DOHH2 (cell line): ENCODE data around the gene COA7.

Experiments
- H3F3A ChIP-seq: fragments of 200-600 bp; sonication (generic), shearing (Covaris generic); 2 replicates; pipeline ENCODE4 v1.6.0; 2016; ENCODE audit warnings: antibody characterized with exemption, mild to moderate bottlenecking; ENCODE audit not compliant: control insufficient read depth, insufficient read depth
- H3K27ac ChIP-seq: fragments of 200-600 bp; sonication (generic); 2 replicates; pipeline ENCODE4 v1.5.1; 2014; ENCODE audit warnings: low read depth, mild to moderate bottlenecking, low read length, moderate library complexity
- H3K27me3 ChIP-seq: fragments of 200-600 bp; sonication (generic); 2 replicates; pipeline ENCODE4 v1.6.1; 2014; ENCODE audit warnings: mild to moderate bottlenecking, low read length, mixed read lengths; ENCODE audit not compliant: control insufficient read depth
- H3K36me3 ChIP-seq: fragments of 200-600 bp; sonication (generic); 2 replicates; pipeline ENCODE4 v1.6.1; 2014; ENCODE audit warnings: mild to moderate bottlenecking, low read length, moderate library complexity, mixed read lengths; ENCODE audit not compliant: control insufficient read depth
- H3K4me1 ChIP-seq: fragments of 200-600 bp; sonication (generic); 2 replicates; pipeline ENCODE4 v1.6.1; 2014; ENCODE audit warnings: mild to moderate bottlenecking, low read length, mixed read lengths; ENCODE audit not compliant: control insufficient read depth
- H3K4me2 ChIP-seq: fragments of 200-600 bp; sonication (generic); 2 replicates; pipeline ENCODE4 v1.6.0; 2014; ENCODE audit warnings: mild to moderate bottlenecking, low read length, moderate library complexity
- H3K4me3 ChIP-seq: fragments of 200-600 bp; sonication (generic); 2 replicates; pipeline ENCODE4 v1.5.1; 2014; ENCODE audit warnings: mild to moderate bottlenecking, low read length, mixed read lengths
- H3K79me2 ChIP-seq: fragments of 200-600 bp; sonication (generic); 2 replicates; pipeline ENCODE4 v1.6.1; 2014; ENCODE audit warnings: mild to moderate bottlenecking, low read length, mixed read lengths; ENCODE audit not compliant: control insufficient read depth
- H3K9me2 ChIP-seq: fragments of 200-600 bp; sonication (generic); replicated peaks from 2 replicates; pipeline ENCODE4 v1.6.1; 2014; ENCODE audit warnings: mild to moderate bottlenecking, low read length, mixed read lengths; ENCODE audit not compliant: control insufficient read depth
- H3K9me3 ChIP-seq: fragments of 200-600 bp; sonication (generic); 2 replicates; pipeline ENCODE4 v1.6.1; 2014; ENCODE audit warnings: antibody characterized with exemption, low read length, mixed read lengths; ENCODE audit not compliant: control insufficient read depth, insufficient read depth
- H4K20me1 ChIP-seq: fragments of 200-600 bp; sonication (generic); 2 replicates; pipeline ENCODE4 v1.6.0; 2014; ENCODE audit warnings: low read depth, mild to moderate bottlenecking, antibody characterized with exemption, low read length, moderate library complexity; ENCODE audit not compliant: control insufficient read depth, insufficient read depth
- EZH2phosphoT487 ChIP-seq: fragments of 200-600 bp; sonication (generic); IDR thresholded peaks from 2 replicates; pipeline ENCODE4 v1.6.1; 2017; ENCODE audit warnings: borderline replicate concordance, mild to moderate bottlenecking, antibody characterized with exemption, low read length, moderate library complexity, mixed read lengths
- TF ChIP-seq, protein P1 (sequence below): fragments of 200-600 bp; sonication (generic); IDR thresholded peaks from one replicate; pipeline ENCODE4 v1.5.1; 2014; ENCODE audit warnings: antibody characterized with exemption, mild to moderate bottlenecking, low read depth, low read length; ENCODE audit not compliant: poor library complexity, severe bottlenecking

Gene COA7

DNA sequence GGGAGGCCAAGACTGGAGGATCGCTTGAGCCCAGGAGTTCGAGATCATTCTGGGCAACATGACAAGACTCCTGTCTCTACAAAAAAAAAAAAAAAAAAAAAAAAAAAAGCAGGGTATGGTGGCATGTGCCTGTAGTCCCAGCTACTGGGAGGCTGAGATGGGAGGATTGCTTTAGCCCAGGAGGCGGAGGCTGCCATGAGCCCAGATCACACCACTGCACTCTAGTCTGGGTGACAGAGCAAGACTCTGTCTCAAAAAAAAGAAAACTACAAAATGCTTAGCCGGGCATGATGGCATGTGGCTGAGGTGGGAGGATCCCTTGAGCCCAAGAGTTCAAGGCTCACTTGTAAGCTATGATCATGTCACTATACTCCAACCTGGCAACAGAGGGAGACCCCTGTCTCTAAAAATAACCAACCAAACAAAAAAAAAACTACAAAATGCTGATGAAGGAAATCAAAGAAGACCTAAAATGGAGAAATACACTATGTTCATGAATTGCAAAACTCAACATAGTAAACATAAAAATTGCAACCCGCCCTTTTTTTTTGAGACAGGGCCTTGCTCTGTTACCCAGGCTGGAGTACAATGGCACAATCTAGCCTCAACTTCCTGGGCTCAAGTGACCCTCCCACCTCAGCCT lies 44.8 kb downstream of the COA7 start:
- Histone ChIP-seq H4K20me1 (no peaks in the 10 kb centered on the region), H3K79me2 (no peaks in the 10 kb centered on the region), H3K9me2 (no peaks in the 10 kb centered on the region), H3K27ac (no peak overlapping the region), H3K36me3 (no peaks in the 10 kb centered on the region), H3K27me3 (no peaks in the 10 kb centered on the region), H3K4me3 (no peak overlapping the region), H3F3A (no peaks in the 10 kb centered on the region), H3K4me1 (no peaks in the 10 kb centered on the region), H3K4me2 (no peak overlapping the region), H3K9me3 (no peaks in the 10 kb centered on the region)
- TF ChIP-seq EZH2phosphoT487 = no peak
- TF ChIP-seq, protein P1, sequence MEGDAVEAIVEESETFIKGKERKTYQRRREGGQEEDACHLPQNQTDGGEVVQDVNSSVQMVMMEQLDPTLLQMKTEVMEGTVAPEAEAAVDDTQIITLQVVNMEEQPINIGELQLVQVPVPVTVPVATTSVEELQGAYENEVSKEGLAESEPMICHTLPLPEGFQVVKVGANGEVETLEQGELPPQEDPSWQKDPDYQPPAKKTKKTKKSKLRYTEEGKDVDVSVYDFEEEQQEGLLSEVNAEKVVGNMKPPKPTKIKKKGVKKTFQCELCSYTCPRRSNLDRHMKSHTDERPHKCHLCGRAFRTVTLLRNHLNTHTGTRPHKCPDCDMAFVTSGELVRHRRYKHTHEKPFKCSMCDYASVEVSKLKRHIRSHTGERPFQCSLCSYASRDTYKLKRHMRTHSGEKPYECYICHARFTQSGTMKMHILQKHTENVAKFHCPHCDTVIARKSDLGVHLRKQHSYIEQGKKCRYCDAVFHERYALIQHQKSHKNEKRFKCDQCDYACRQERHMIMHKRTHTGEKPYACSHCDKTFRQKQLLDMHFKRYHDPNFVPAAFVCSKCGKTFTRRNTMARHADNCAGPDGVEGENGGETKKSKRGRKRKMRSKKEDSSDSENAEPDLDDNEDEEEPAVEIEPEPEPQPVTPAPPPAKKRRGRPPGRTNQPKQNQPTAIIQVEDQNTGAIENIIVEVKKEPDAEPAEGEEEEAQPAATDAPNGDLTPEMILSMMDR = no peak

DNA sequence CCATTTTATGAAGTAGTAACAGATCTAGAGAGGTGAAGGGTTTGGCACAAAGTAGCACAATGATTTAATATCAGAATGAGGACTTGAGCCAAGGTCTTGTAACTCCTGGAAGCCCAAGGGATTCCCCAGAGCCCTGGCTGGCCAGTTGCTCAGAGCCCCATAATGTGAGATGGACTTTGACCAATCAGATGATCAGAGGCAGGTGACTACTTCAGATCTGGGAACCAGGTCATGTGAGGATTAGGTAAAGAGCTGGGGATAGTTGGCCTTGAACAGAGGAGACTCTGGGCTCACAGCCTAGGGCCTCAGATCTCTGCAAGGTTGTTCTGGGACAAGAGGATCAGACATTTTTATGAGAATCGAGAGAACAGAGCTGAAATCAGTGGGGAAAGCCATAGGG lies 46.2 kb downstream of the COA7 start:
- H3K27me3 ChIP-seq = no peaks in the 10 kb centered on the region
- no peaks in the 10 kb centered on the region for H3K36me3 ChIP-seq
- H3K27ac ChIP-seq = no peak overlapping the region
- H3K9me3 ChIP-seq = no peaks in the 10 kb centered on the region
- H3K79me2 ChIP-seq = no peaks in the 10 kb centered on the region
- H3K4me2 ChIP-seq = no peak overlapping the region
- H3K9me2 ChIP-seq = no peaks in the 10 kb centered on the region
- H3F3A ChIP-seq = no peaks in the 10 kb centered on the region
- H3K4me1 ChIP-seq = no peaks in the 10 kb centered on the region
- TF ChIP-seq EZH2phosphoT487 = no peak
- TF ChIP-seq, protein P1 = no peak
- H3K4me3 ChIP-seq = no peak overlapping the region
- no peaks in the 10 kb centered on the region for H4K20me1 ChIP-seq

DNA sequence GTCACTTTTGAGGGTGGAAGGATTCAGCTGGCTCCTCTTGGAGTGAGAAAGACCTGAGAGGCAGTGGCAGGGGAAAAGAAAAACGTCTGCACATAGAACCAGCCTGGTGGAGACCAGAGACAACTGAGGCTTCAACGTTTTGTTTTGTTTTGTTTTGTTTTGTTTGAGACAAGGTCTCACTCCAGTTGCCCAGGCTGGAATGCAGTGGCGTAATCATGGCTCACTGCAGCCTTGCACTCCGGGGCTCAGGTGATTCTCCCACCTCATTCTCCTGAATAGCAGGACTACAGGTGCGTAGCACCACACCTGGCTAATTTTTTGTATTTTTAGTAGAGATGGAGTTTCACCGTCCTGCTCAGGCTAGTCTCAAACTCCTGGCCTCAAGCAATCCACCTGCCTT lies 52.9 kb downstream of the COA7 start:
- Histone ChIP-seq H3K36me3 (no peaks in the 10 kb centered on the region), H3K4me1 (peaks cover 11% of the 10 kb centered on the region), H3K79me2 (no peaks in the 10 kb centered on the region), H3K9me2 (no peaks in the 10 kb centered on the region), H3K27ac (no peak overlapping the region), H3K4me2 (no peak overlapping the region), H3K4me3 (no peak overlapping the region), H3K9me3 (no peaks in the 10 kb centered on the region), H3F3A (no peaks in the 10 kb centered on the region), H3K27me3 (no peaks in the 10 kb centered on the region), H4K20me1 (no peaks in the 10 kb centered on the region)
- TF ChIP-seq, protein P1 = no peak
- no peak for TF ChIP-seq EZH2phosphoT487
